IMR-90 (cell line): Measurements from ENCODE around the gene HTT. TPM values are rescaled to one million over a fixed set of nuclear protein-coding genes. Genes with fewer than 3 reads are reported as not detected.

Experiments
- ATAC-seq: fragments of 200-7000 bp; cut with Tn5 transposase; 2 replicates; pipeline ENCODE4 v1.9.1; 2020; ENCODE audit warnings: low read depth, mild to moderate bottlenecking, moderate library complexity
- BruUV-seq: library from RNA; stranded (reverse); fragments of 400-500 nt; replicated peaks from 2 replicates; lab custom pipeline; 2021; lab: Mats Ljungman, UMichigan
- CTCF ChIA-PET: fragments of 300-600 bp; formaldehyde crosslinking; extraction: SDS; loops from one replicate; lab custom pipeline; 2021; ENCODE audit warnings: antibody characterized with exemption; lab: Yijun Ruan, JAX
- POLR2A ChIA-PET: fragments of 300-600 bp; sonication (Branson Sonifier 250); formaldehyde crosslinking; loops from one replicate; lab custom pipeline; 2022; ENCODE audit warnings: antibody characterized with exemption; ENCODE audit not compliant: unreplicated experiment; lab: Charles Lee
- DNase-seq: peaks from one replicate; pipeline ENCODE4 v3.0.0; 2013
- H2AFZ ChIP-seq: replicated peaks from 2 replicates; pipeline ENCODE3; 2013; ENCODE audit warnings: low read length, mild to moderate bottlenecking; ENCODE audit not compliant: poor library complexity
- H2AK5ac ChIP-seq: 2 replicates; pipeline ENCODE4 v1.6.1; 2013; ENCODE audit warnings: low read depth, low read length, inconsistent platforms
- H2AK9ac ChIP-seq: replicated peaks from 2 replicates; pipeline ENCODE3; 2013; ENCODE audit warnings: mild to moderate bottlenecking, low read depth, low read length, moderate library complexity; ENCODE audit not compliant: poor library complexity
- H2BK120ac ChIP-seq: 2 replicates; pipeline ENCODE4 v1.6.1; 2013; ENCODE audit warnings: low read depth, low read length, inconsistent platforms
- H2BK15ac ChIP-seq: 3 replicates; pipeline ENCODE4 v1.6.1; 2013; ENCODE audit warnings: low read depth, low read length, inconsistent platforms
- H2BK20ac ChIP-seq: 2 replicates; pipeline ENCODE4 v1.6.1; 2013; ENCODE audit warnings: low read depth, mild to moderate bottlenecking, inconsistent platforms, low read length, moderate library complexity
- H2BK5ac ChIP-seq: 2 replicates; pipeline ENCODE4 v1.6.1; 2013; ENCODE audit warnings: mild to moderate bottlenecking, low read depth, low read length, inconsistent platforms; ENCODE audit not compliant: poor library complexity, severe bottlenecking
- H3K14ac ChIP-seq: replicated peaks from 2 replicates; pipeline ENCODE4 v1.6.1; 2013; ENCODE audit warnings: low read depth, low read length, inconsistent platforms
- H3K18ac ChIP-seq: 2 replicates; pipeline ENCODE4 v1.6.1; 2013; ENCODE audit warnings: low read depth, low read length, control low read depth
- H3K23ac ChIP-seq: 2 replicates; pipeline ENCODE4 v1.6.1; 2013; ENCODE audit warnings: low read depth, low read length, inconsistent platforms
- H3K27ac ChIP-seq: 2 replicates; pipeline ENCODE4 v1.5.1; 2013; ENCODE audit warnings: mild to moderate bottlenecking, control low read depth, low read length; ENCODE audit not compliant: insufficient read depth
- H3K27me3 ChIP-seq: 2 replicates; pipeline ENCODE4 v1.6.1; 2013; ENCODE audit warnings: low read length; ENCODE audit not compliant: control insufficient read depth, insufficient read depth
- H3K36me3 ChIP-seq: 2 replicates; pipeline ENCODE4 v1.6.1; 2013; ENCODE audit warnings: low read length, mixed read lengths; ENCODE audit not compliant: control insufficient read depth, insufficient read depth
- H3K4ac ChIP-seq: 2 replicates; pipeline ENCODE4 v1.6.1; 2013; ENCODE audit warnings: low read depth, low read length, inconsistent platforms
- H3K4me1 ChIP-seq: 2 replicates; pipeline ENCODE4 v1.6.1; 2013; ENCODE audit warnings: low read length, mixed read lengths; ENCODE audit not compliant: control insufficient read depth, insufficient read depth
- H3K4me2 ChIP-seq: 2 replicates; pipeline ENCODE4 v1.6.1; 2013; ENCODE audit warnings: low read depth, mild to moderate bottlenecking, control low read depth, low read length, moderate library complexity
- H3K4me3 ChIP-seq: 2 replicates; pipeline ENCODE4 v1.5.1; 2013; ENCODE audit warnings: low read depth, mild to moderate bottlenecking, control low read depth, low read length, moderate library complexity; ENCODE audit not compliant: insufficient read depth
- H3K56ac ChIP-seq: 2 replicates; pipeline ENCODE4 v1.6.1; 2013; ENCODE audit warnings: low read length, inconsistent platforms; ENCODE audit not compliant: insufficient read depth; ENCODE audit errors: extremely low read depth
- H3K79me1 ChIP-seq, 2 experiments: 2 replicates each; pipeline ENCODE4 v1.6.1; 2013; ENCODE audit warnings: low read length in 2 of 2, inconsistent platforms in 1 of 2, low read depth in 1 of 2
- H3K9ac ChIP-seq: 2 replicates; pipeline ENCODE4 v1.6.1; 2013; ENCODE audit warnings: low read depth, low read length, control low read depth
- H3K9me1 ChIP-seq: 2 replicates; pipeline ENCODE4 v1.6.1; 2013; ENCODE audit warnings: low read length, inconsistent platforms; ENCODE audit not compliant: insufficient read depth
- H3K9me3 ChIP-seq: 2 replicates; pipeline ENCODE4 v1.6.1; 2013; ENCODE audit warnings: low read length; ENCODE audit not compliant: control insufficient read depth, insufficient read depth
- H4K20me1 ChIP-seq: 2 replicates; pipeline ENCODE4 v1.6.1; 2013; ENCODE audit warnings: low read length, inconsistent platforms; ENCODE audit not compliant: insufficient read depth
- H4K5ac ChIP-seq: 2 replicates; pipeline ENCODE4 v1.6.1; 2013; ENCODE audit warnings: mild to moderate bottlenecking, low read depth, low read length, control low read depth
- H4K8ac ChIP-seq, 2 experiments: 2 replicates each; pipeline ENCODE4 v1.6.1; 2013; ENCODE audit warnings: low read depth in 2 of 2, low read length in 2 of 2, control low read depth in 1 of 2, inconsistent platforms in 1 of 2
- H4K91ac ChIP-seq: 2 replicates; pipeline ENCODE4 v1.6.1; 2013; ENCODE audit warnings: low read depth, low read length, inconsistent platforms; ENCODE audit not compliant: insufficient read depth
- CEBPB ChIP-seq: IDR thresholded peaks from 2 replicates; pipeline ENCODE4 v1.6.1; 2012; ENCODE audit warnings: low read depth, low read length, improper control_type of control experiment
- CHD1 ChIP-seq: IDR thresholded peaks from 2 replicates; pipeline ENCODE4 v1.6.1; 2012; ENCODE audit warnings: low read depth, low read length, improper control_type of control experiment
- MAFK ChIP-seq: IDR thresholded peaks from 2 replicates; pipeline ENCODE4 v1.6.1; 2012; ENCODE audit warnings: low read depth, low read length, improper control_type of control experiment
- MAZ ChIP-seq: IDR thresholded peaks from 2 replicates; pipeline ENCODE4 v1.6.1; 2012; ENCODE audit warnings: low read depth, mild to moderate bottlenecking, low read length, improper control_type of control experiment, moderate library complexity, borderline replicate concordance
- MXI1 ChIP-seq: IDR thresholded peaks from 2 replicates; pipeline ENCODE4 v1.6.1; 2012; ENCODE audit warnings: low read depth, mild to moderate bottlenecking, low read length, moderate library complexity, borderline replicate concordance
- NFE2L2 ChIP-seq: fragments of 150-350 bp; IDR thresholded peaks from 2 replicates; pipeline ENCODE4 v1.6.1; 2016; ENCODE audit warnings: low read depth, mild to moderate bottlenecking, low read length
- RCOR1 ChIP-seq: IDR thresholded peaks from 2 replicates; pipeline ENCODE4 v1.6.1; 2012; ENCODE audit warnings: mild to moderate bottlenecking, low read length, improper control_type of control experiment; ENCODE audit not compliant: insufficient replicate concordance
- RFX5 ChIP-seq: IDR thresholded peaks from 2 replicates; pipeline ENCODE4 v1.8.0; 2012; ENCODE audit warnings: low read depth, mild to moderate bottlenecking, low read length, moderate library complexity
- WGBS, 2 experiments: methylation state at CpG; one replicate each; pipeline versions ENCODE4 v1.1.5 to v1.1.7; 2013; ENCODE audit warnings: missing lambda C conversion rate in 2 of 2; ENCODE audit not compliant: insufficient read length in 1 of 2; ENCODE audit errors: extremely low coverage in 2 of 2; 5-methylcytosine and 5-hydroxymethylcytosine counted together
- dilution Hi-C: fragments of 300-500 bp; cut with HindIII; formaldehyde crosslinking; loops from one replicate; pipeline ENCODE4 v1.14.3; 2018; ENCODE audit warnings: low sequenced_read_pairs; ENCODE audit not compliant: unreplicated experiment
- in situ Hi-C: fragments of 300-500 bp; cut with MboI; formaldehyde crosslinking; loops from 3 replicates; pipeline ENCODE4 v1.14.3; 2019; ENCODE audit warnings: low sequenced_read_pairs, inconsistent platforms, mixed read lengths
- intact Hi-C: fragments of 100-400 bp; cut with micrococcal nuclease; formaldehyde crosslinking; loops from 2 replicates; pipeline ENCODE4 v1.10.0; 2022
- polyA plus RNA-seq, 3 experiments: library from polyadenylated mRNA; depleted of rRNA; stranded (reverse); fragments of >200 nt; gene quantifications; 2 replicates each; pipeline ENCODE4 v1.2.3, GENCODE V29; 2012; ENCODE audit warnings: low replicate concordance in 1 of 3
- total RNA-seq: library from RNA; depleted of rRNA; stranded (reverse); fragments of >200 nt; gene quantifications from 2 replicates; pipeline ENCODE4 v1.2.3, GENCODE V29; 2012
- TF ChIP-seq, protein P1 (sequence below): conservative IDR thresholded peaks from 2 replicates; pipeline ENCODE4 v1.5.1; 2012; ENCODE audit warnings: mild to moderate bottlenecking, low read depth, low read length, improper control_type of control experiment

The HTT gene
- total and polyA plus RNA-seq, 2 of the 4 experiments (the other 2 are of a cell fraction): 11.6 to 14.3 TPM

DNA sequence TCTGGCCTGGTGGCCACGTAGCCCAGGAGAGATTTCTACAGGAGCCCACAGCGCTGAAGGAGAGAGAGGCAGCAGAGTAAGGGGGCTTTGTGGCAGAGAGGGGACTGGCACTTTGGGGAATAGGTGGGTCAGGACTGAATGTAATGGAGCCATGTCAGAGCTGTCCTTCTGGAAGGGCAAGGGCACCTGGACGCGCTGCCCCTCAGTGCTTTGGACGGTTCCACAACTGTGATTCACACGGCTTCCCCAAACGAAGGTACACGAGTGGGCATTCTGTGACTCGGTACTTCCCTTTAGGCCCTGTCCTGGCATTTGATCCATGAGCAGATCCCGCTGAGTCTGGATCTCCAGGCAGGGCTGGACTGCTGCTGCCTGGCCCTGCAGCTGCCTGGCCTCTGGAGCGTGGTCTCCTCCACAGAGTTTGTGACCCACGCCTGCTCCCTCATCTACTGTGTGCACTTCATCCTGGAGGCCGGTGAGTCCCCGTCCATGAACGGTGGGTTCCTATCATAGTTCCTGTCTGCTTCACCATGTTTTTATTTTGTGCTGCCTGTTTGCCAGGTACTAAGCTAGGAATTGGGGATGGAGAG is 139.3 kb downstream of the HTT start:
- no peaks in the 10 kb centered on the region for H3K27me3 ChIP-seq
- no peak overlapping the region for H2BK5ac ChIP-seq
- H3K9me3 ChIP-seq: no peaks in the 10 kb centered on the region
- H2AK5ac ChIP-seq: no peak overlapping the region
- H4K91ac ChIP-seq: no peak overlapping the region
- no peak overlapping the region for H4K8ac ChIP-seq
- H4K5ac ChIP-seq: no peak overlapping the region
- peaks cover 9% of the 10 kb centered on the region for H3K9me1 ChIP-seq
- 93% methylated on average over 7 of the region's 15 CpGs; no CpG with 5 or more reads in 1 of the 2 experiments for WGBS, 2 experiments
- no peak overlapping the region for H3K4ac ChIP-seq
- no peak overlapping the region for H2BK20ac ChIP-seq
- H3K18ac ChIP-seq: no peak overlapping the region
- no peak overlapping the region for H3K4me2 ChIP-seq
- intact Hi-C loops (no loop called here), dilution Hi-C loops (no loop called here), in situ Hi-C loops (no loop called here)
- H3K14ac ChIP-seq: no peak overlapping the region
- no peaks in the 10 kb centered on the region for H4K20me1 ChIP-seq
- ChIA-PET POLR2A (no interaction called here), CTCF (no interaction called here)
- H2AFZ ChIP-seq: no peak overlapping the region
- no peak overlapping the region for H3K56ac ChIP-seq
- H3K9ac ChIP-seq: no peak overlapping the region
- H3K23ac ChIP-seq: no peak overlapping the region
- no peak overlapping the region for H2BK120ac ChIP-seq
- no peaks in the 10 kb centered on the region for H3K79me1 ChIP-seq
- no peak overlapping the region for H3K4me3 ChIP-seq
- H2BK15ac ChIP-seq: no peak overlapping the region
- no TSS peak for BruUV-seq
- DNase-seq: no peak
- no peaks in the 10 kb centered on the region for H3K4me1 ChIP-seq
- no peak for ATAC-seq
- H3K27ac ChIP-seq: no peak overlapping the region
- peaks cover 58% of the 10 kb centered on the region for H3K36me3 ChIP-seq
- TF ChIP-seq, protein P1, sequence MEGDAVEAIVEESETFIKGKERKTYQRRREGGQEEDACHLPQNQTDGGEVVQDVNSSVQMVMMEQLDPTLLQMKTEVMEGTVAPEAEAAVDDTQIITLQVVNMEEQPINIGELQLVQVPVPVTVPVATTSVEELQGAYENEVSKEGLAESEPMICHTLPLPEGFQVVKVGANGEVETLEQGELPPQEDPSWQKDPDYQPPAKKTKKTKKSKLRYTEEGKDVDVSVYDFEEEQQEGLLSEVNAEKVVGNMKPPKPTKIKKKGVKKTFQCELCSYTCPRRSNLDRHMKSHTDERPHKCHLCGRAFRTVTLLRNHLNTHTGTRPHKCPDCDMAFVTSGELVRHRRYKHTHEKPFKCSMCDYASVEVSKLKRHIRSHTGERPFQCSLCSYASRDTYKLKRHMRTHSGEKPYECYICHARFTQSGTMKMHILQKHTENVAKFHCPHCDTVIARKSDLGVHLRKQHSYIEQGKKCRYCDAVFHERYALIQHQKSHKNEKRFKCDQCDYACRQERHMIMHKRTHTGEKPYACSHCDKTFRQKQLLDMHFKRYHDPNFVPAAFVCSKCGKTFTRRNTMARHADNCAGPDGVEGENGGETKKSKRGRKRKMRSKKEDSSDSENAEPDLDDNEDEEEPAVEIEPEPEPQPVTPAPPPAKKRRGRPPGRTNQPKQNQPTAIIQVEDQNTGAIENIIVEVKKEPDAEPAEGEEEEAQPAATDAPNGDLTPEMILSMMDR: no peak
- no peak for TF ChIP-seq RCOR1
- TF ChIP-seq CHD1: no peak
- TF ChIP-seq MXI1: no peak
- no peak for TF ChIP-seq NFE2L2
- no peak for TF ChIP-seq MAZ
- no peak for TF ChIP-seq CEBPB
- no peak for TF ChIP-seq RFX5
- no peak for TF ChIP-seq MAFK
- no peak overlapping the region for H2AK9ac ChIP-seq
